HG02852 (cell line): ENCODE data around the gene JADE2.
A peak's percentile ranks its signal among the peaks of the same experiment; 100 is the strongest.
"Not testable (repeated sequence)": the region's sequence is repeated elsewhere in the genome, so short reads cannot be mapped to it uniquely, and the experiment has no call there.

ENCODE experiments used
- ATAC-seq: cut with Tn5 transposase; IDR thresholded peaks from one replicate; pipeline ENCODE4 v1.9.1; 2021; ENCODE audit warnings: mild to moderate bottlenecking, moderate library complexity; ENCODE audit not compliant: unreplicated experiment

Gene JADE2

GRCh38 chr5:134524826-134525682, at the start of gene JADE2:
Gene JADE2 (plus strand): TSS chr5:134525670. CDS start chr5:134535858, 10,188 bp downstream.
- ATAC-seq = peak; percentile 33

- no peak for ATAC-seq
Measured at GRCh38 chr5:134477462-134478245, 47.8 kb upstream of the JADE2 start.

- no peak for ATAC-seq
Measured at GRCh38 chr5:134479839-134480238, 45.6 kb upstream of the JADE2 start.

GRCh38 chr5:134489227-134489944, 36.1 kb upstream of the JADE2 start:
- ATAC-seq = no peak

- ATAC-seq = no peak
Measured at GRCh38 chr5:134490255-134490924, 35.1 kb upstream of the JADE2 start.

GRCh38 chr5:134490925-134491271, 34.6 kb upstream of the JADE2 start:
- no peak for ATAC-seq

- ATAC-seq = no peak
Measured at GRCh38 chr5:134491841-134492442, 33.5 kb upstream of the JADE2 start.

GRCh38 chr5:134492568-134492967, 32.9 kb upstream of the JADE2 start:
- no peak for ATAC-seq

- ATAC-seq = no peak
Measured at GRCh38 chr5:134493461-134494055, 31.9 kb upstream of the JADE2 start.

- no peak for ATAC-seq
Measured at GRCh38 chr5:134494780-134495179, 30.7 kb upstream of the JADE2 start.

- not testable (repeated sequence) for ATAC-seq
Measured at GRCh38 chr5:134499905-134500304, 25.6 kb upstream of the JADE2 start.

GRCh38 chr5:134500699-134501430, 24.6 kb upstream of the JADE2 start:
- no peak for ATAC-seq

GRCh38 chr5:134502259-134502658, 23.2 kb upstream of the JADE2 start:
- no peak for ATAC-seq

GRCh38 chr5:134503088-134503936, 22.2 kb upstream of the JADE2 start:
- ATAC-seq = peak; percentile 72

GRCh38 chr5:134503937-134504437, 21.5 kb upstream of the JADE2 start:
- ATAC-seq = no peak

GRCh38 chr5:134504629-134505300, 20.7 kb upstream of the JADE2 start:
- no peak for ATAC-seq
